ENCODE results near the gene PDE3B. TPM values are rescaled to one million over a fixed set of nuclear protein-coding genes. Genes with fewer than 3 reads are reported as not detected.

The PDE3B gene
- total and polyA plus RNA-seq, 2 of the 8 experiments (the other 6 are each of a cell fraction or from before 2014, with no cell fraction given): 2.7 to 10.9 TPM

- Histone ChIP-seq H2BK5ac (ENCODE audit: low read depth, low read length) (no peak overlapping the region), H3K79me1 (ENCODE audit: low read depth, low read length) (no peaks in the 10 kb centered on the region), H3K23me2 (ENCODE audit: low read depth, low read length) (no peaks in the 10 kb centered on the region), H3K4me3 (ENCODE audit: extremely low read depth in 1 of 4, insufficient read depth in 2 of 4, low read depth in 3 of 4, low read length in 4 of 4) (no peak overlapping the region), H3K9me3 (ENCODE audit: insufficient read depth in 2 of 2, low read depth in 1 of 2, low read length in 1 of 2) (no peaks in the 10 kb centered on the region), H2BK12ac (ENCODE audit: low read depth, low read length) (no peak overlapping the region), H3K79me2 (ENCODE audit: control insufficient read depth in 1 of 2, insufficient read depth in 2 of 2, low read length in 2 of 2) (no peaks in the 10 kb centered on the region), H2BK15ac (ENCODE audit: low read length) (no peak overlapping the region), H2BK120ac (replicated peaks; ENCODE audit: low read depth, low read length) (no peak overlapping the region), H4K5ac (ENCODE audit: insufficient read length, low read depth, low read length) (no peak overlapping the region), H4K8ac (ENCODE audit: extremely low read depth, insufficient read depth, low read length) (no peak overlapping the region), H2AK5ac (ENCODE audit: low read depth, low read length) (no peak overlapping the region), H3K9ac (replicated peaks in 1 of 4; ENCODE audit: extremely low read depth in 1 of 4, low read depth in 3 of 4, low read length in 3 of 4) (no peak overlapping the region), H3K14ac (ENCODE audit: insufficient read length) (no peak overlapping the region), H3K4me1 (replicated peaks in 1 of 4; ENCODE audit: control insufficient read depth in 3 of 4, insufficient read depth in 4 of 4, low read length in 3 of 4) (peaks cover 0 to 1% (median 0%) of the 10 kb centered on the region in 4 experiments; a peak in 2 of 7 replicates), H3K27ac (ENCODE audit: low read depth, low read length) (no peak overlapping the region), H3K27me3 (replicated peaks in 1 of 4; ENCODE audit: control insufficient read depth in 3 of 4, extremely low read depth in 1 of 4, insufficient read depth in 3 of 4, low read length in 3 of 4) (no peaks in the 10 kb centered on the region), H2AFZ (ENCODE audit: low read length) (no peak overlapping the region), H3K56ac (replicated peaks; ENCODE audit: insufficient read length, low read depth, low read length) (no peak overlapping the region), H4K91ac (replicated peaks; ENCODE audit: insufficient read length, low read length) (no peak overlapping the region), H4K20me1 (replicated peaks in 1 of 2; ENCODE audit: control insufficient read depth in 1 of 2, insufficient read depth in 2 of 2, low read length in 2 of 2) (no peaks in the 10 kb centered on the region), H3K4ac (replicated peaks; ENCODE audit: insufficient read length, low read depth, low read length) (no peak overlapping the region), H3K36me3 (ENCODE audit: control insufficient read depth in 2 of 4, insufficient read depth in 4 of 4, low read length in 3 of 4) (no peaks in the 10 kb centered on the region), H3K18ac (ENCODE audit: extremely low read depth, low read length) (no peak overlapping the region), H3K4me2 (ENCODE audit: insufficient read depth in 1 of 2, low read depth in 2 of 2, low read length in 2 of 2) (no peak overlapping the region), H2BK20ac (ENCODE audit: low read length) (no peak overlapping the region), H3K23ac (ENCODE audit: insufficient read length) (no peak overlapping the region)
- no peak for FAIRE-seq
- POLR2A ChIA-PET (ENCODE audit: partially characterized antibody): no interaction called here
- TF ChIP-seq SP1 (IDR thresholded peaks at IDR 0.05; ENCODE audit: low read depth, low read length): no peak
- no peak for TF ChIP-seq FOSL1 (IDR thresholded peaks at IDR 0.05; ENCODE audit: insufficient read depth, low read depth, low read length)
- TF ChIP-seq SP4 (IDR thresholded peaks at IDR 0.05; ENCODE audit: low read length): no peak
- TF ChIP-seq KDM5A (IDR thresholded peaks at IDR 0.05; ENCODE audit: low read length): no peak
- TF ChIP-seq MAFK (IDR thresholded peaks at IDR 0.05; ENCODE audit: low read depth, low read length): no peak
- no peak for TF ChIP-seq POU5F1 (IDR thresholded peaks at IDR 0.05; ENCODE audit: low read depth, low read length)
- TF ChIP-seq NANOG (IDR thresholded peaks at IDR 0.05; ENCODE audit: insufficient read depth, low read depth, low read length, poor library complexity, severe bottlenecking): no peak
- no peak for TF ChIP-seq SIN3A (conservative IDR thresholded peaks at IDR 0.05 in 1 of 2, IDR thresholded peaks at IDR 0.05 in 1 of 2; ENCODE audit: low read depth in 1 of 2, low read length in 2 of 2)
- CTCF ChIA-PET (ENCODE audit: partially characterized antibody): no interaction called here
- no peak for DNase-seq (ENCODE audit: low read depth in 1 of 2, low spot score in 2 of 2)
These were observed 108.4 kb downstream of the PDE3B start for GRCh38 chr11:14751975-14752407.

All from H1 (cell line).